ENCODE results near the gene IER5. TPM values are rescaled to one million over a fixed set of nuclear protein-coding genes. Genes with fewer than 3 reads are reported as not detected.

IER5 gene
- total RNA-seq, 3 donors from 2014 or later, result 43.6 to 58.9 (median 54.9) TPM

DNA sequence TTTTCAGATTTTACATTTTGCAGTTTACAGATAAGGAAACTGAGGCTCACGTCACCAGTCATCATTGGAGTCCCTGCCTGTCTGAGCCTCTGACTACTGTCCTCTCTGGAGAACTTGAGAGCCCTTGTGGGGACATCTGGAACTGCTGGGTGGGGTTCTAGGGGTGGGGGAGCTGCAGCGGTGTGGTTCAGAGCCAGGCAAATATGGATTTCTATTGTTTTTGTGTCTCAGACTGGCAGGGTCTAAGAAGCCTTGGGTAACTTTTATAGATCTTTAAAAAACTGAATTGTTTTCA lies 46.9 kb downstream of the IER5 start:
- Mint-ChIP-seq H3K4me3 (peak overlapping the region; percentile 68), H3K9me3 (no peaks in the 10 kb centered on the region), H3K4me1 (ENCODE audit: low read depth) (peaks cover 57% of the 10 kb centered on the region), H3K27me3 (ENCODE audit: low read depth) (no peaks in the 10 kb centered on the region), H3K36me3 (ENCODE audit: insufficient read depth) (no peaks in the 10 kb centered on the region)
- no peak for DNase-seq
- ATAC-seq, result peak in 1 of 2 donors; percentile 55

DNA sequence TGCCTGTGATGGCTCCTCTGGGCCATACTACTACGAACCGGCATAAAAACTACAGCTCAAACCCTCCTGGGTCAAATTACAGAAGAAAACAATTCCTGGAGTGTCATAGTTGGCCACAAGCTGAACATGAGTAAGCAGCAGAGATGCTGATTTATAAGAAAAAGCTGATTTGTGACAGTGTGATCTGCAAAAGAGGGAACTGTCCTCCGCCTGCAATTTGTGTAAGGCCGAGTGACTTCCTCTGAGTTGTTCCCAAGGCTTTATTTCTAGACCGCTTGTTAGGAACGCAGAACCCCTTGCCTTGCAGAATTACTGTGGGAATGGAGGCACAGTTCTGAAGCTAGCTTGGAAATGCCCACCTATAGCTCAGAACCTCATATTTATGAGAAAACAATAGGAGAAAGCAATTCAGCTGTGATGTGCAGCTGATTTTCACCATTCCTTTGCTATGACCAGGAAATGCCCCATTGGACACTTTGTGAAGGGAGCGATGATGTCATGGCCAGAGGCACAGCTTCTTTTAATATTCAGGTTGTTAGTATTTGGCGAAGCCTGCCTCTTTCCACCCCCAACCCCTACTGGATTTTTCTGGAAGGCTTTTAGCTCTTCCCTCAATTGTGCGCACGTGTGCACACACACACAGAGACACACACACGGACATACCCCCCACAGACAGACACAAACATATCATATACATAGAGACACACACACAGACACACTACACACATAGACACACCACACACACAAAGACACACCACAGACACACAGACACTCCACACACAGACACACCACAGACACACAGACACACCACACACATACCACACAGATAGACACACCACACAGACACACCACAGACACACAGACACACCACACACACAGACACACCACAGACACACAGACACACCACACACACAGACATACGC lies 47.6 kb downstream of the IER5 start:
- ATAC-seq, result no peak
- H3K36me3 Mint-ChIP-seq (ENCODE audit: insufficient read depth), result no peaks in the 10 kb centered on the region
- no peaks in the 10 kb centered on the region for H3K27me3 Mint-ChIP-seq (ENCODE audit: low read depth)
- peaks cover 63% of the 10 kb centered on the region for H3K4me1 Mint-ChIP-seq (ENCODE audit: low read depth)
- H3K4me3 Mint-ChIP-seq, result no peak overlapping the region
- DNase-seq, result no peak
- H3K9me3 Mint-ChIP-seq, result no peaks in the 10 kb centered on the region

DNA sequence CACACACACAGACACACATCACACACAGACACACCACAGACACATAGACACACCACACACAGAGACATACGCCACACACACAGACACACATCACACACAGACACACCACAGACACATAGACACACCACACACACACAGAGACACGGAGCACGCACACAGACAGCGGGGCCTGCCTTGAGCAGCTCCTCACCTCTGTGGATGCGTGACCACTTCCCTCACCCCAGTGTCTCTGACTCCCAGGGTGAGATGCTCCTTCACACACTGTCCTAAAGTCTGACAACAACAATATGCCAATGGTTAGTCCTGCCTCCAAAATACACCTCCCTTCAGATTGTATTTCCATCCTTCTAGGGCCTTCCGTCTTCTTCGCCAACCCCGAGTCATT lies 48.2 kb downstream of the IER5 start:
- H3K27me3 Mint-ChIP-seq (ENCODE audit: low read depth), result no peaks in the 10 kb centered on the region
- DNase-seq (no peak), ATAC-seq (no peak)
- H3K4me3 Mint-ChIP-seq, result no peak overlapping the region
- H3K36me3 Mint-ChIP-seq (ENCODE audit: insufficient read depth), result no peaks in the 10 kb centered on the region
- H3K4me1 Mint-ChIP-seq (ENCODE audit: low read depth), result peaks cover 70% of the 10 kb centered on the region
- no peaks in the 10 kb centered on the region for H3K9me3 Mint-ChIP-seq

DNA sequence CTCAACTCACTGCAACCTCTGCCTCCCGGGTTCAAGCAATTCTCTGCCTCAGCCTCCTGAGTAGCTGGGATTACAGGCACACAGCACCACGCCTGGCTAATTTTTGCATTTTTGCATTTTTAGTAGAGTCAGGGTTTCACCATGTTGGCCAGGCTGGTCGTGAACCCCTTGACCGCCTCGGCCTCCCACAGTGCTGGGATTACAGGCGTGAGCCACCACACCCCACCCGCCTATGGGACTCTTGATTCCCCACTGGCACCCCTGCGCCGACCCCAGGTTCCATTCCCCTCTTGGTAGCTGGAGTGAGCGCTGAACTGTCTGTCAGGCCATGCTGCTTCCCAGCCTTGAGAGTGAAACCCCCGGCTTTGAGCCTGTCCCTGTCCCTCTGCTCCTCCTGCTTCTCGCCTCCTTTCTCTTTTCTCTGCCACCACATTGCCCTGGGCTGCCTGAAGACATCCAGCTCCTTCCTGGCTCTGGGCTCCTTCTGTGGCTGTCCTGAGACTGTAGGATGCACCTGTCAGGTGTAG lies 48.8 kb downstream of the IER5 start:
- Mint-ChIP-seq H3K36me3 (ENCODE audit: insufficient read depth) (no peaks in the 10 kb centered on the region), H3K4me3 (no peak overlapping the region), H3K4me1 (ENCODE audit: low read depth) (peaks cover 76% of the 10 kb centered on the region), H3K9me3 (no peaks in the 10 kb centered on the region), H3K27me3 (ENCODE audit: low read depth) (no peaks in the 10 kb centered on the region)
- ATAC-seq (no peak), DNase-seq (no peak)

DNA sequence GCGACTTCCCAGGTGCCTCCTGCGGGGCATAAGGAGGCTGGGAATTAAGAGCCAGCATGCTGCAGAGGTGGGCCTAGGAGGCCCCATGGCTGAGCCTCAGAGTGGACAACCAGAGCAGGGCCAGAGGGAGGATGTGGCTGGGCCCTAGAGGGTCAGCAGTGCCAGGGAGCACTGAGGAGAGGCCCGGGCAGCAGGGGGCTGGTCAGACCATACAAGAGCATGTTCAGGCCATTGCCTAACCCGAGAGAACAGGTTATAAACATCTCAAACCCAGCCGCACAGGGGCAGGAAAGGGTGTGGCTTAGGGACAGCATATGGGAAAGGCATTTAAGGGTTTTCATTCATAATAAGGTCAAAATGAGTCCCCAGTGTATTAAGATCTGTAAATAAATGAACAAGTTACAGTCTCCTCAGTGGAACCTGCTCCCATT lies 51.1 kb downstream of the IER5 start:
- Mint-ChIP-seq H3K9me3 (no peaks in the 10 kb centered on the region), H3K4me3 (no peak overlapping the region), H3K36me3 (ENCODE audit: insufficient read depth) (no peaks in the 10 kb centered on the region), H3K27me3 (ENCODE audit: low read depth) (no peaks in the 10 kb centered on the region), H3K4me1 (ENCODE audit: low read depth) (peaks cover 63% of the 10 kb centered on the region)
- no peak for DNase-seq
- no peak for ATAC-seq

DNA sequence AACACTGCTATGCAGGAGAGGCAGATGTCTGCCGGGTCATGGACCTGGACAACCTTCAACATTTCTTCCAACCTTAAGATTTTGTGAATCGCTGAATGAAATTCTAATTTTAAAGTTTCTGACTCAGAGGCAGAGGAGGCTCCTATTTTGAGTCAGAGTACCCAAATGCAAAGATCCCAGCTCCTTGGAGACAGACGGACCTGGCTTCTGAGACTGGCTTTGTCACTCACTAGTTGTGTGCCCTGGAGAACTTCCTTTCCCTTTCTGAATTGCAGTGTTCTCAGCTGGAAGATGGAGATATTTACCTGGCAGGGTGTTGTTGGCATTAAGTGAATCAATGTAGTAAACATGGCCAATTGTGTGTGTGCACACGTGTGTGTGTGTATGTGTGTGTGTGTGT lies 51.9 kb downstream of the IER5 start:
- Mint-ChIP-seq H3K4me3 (peak overlapping the region; percentile 34), H3K36me3 (ENCODE audit: insufficient read depth) (no peaks in the 10 kb centered on the region), H3K4me1 (ENCODE audit: low read depth) (peaks cover 55% of the 10 kb centered on the region), H3K27me3 (ENCODE audit: low read depth) (no peaks in the 10 kb centered on the region), H3K9me3 (no peaks in the 10 kb centered on the region)
- DNase-seq (no peak), ATAC-seq (peak; percentile 62 to 64)

DNA sequence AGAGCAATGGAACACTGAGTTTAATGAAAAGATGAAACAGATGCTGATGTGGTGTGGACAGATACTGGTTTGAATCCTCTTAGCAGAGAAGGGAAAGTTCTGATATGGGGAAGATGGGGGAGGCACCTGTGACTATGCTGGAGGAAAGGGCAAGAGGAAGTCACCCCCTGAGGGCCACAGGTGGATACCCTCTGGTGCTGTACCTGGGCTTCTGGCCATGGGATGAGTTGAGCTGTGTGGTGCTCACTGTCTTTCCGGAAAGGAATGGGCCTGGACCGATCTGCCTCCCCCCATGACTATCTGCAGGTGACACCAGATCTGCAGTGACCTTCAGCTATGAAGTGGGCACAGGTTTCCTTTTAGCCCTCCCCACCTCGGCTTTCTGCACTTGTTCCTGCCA lies 52.4 kb downstream of the IER5 start:
- Mint-ChIP-seq H3K36me3 (ENCODE audit: insufficient read depth) (no peaks in the 10 kb centered on the region), H3K4me1 (ENCODE audit: low read depth) (peaks cover 52% of the 10 kb centered on the region), H3K9me3 (no peaks in the 10 kb centered on the region), H3K27me3 (ENCODE audit: low read depth) (no peaks in the 10 kb centered on the region), H3K4me3 (peak overlapping the region; percentile 34)
- DNase-seq (no peak), ATAC-seq (peak in 1 of 2 donors; percentile 7)

DNA sequence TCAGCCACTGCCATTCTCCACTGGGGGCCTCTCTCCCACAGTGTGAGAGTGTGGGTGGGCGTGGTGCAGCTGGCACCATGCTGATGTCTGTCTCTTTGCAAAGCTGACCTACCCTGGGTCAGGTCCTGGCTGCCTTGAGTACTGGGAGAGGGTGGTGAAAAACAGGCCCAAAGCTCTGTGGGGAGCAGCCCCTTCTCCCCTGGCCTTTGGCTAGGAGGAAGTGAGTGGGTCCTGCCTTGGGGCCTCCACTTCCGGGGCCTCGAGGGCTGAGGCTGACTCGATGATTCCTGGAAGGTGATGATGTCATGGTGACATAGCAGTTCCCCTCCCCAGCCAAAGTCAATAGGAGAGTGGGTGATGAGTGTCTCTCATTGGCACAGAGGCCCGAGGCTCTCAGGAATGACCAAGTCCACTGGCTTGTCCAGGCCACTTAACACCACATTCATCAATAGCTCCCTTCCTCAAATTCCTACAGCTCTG lies 53.0 kb downstream of the IER5 start:
- DNase-seq (peak; percentile 53), ATAC-seq (peak; percentile 62 to 66)
- Mint-ChIP-seq H3K36me3 (ENCODE audit: insufficient read depth) (no peaks in the 10 kb centered on the region), H3K4me3 (peak overlapping the region; percentile 34), H3K4me1 (ENCODE audit: low read depth) (peaks cover 49% of the 10 kb centered on the region), H3K9me3 (no peaks in the 10 kb centered on the region), H3K27me3 (ENCODE audit: low read depth) (no peaks in the 10 kb centered on the region)

Other genes starting within 250 kb of the IER5 start
- under 1 TPM; 0.10 to 0.16 (median 0.11) TPM for gene KIAA1614, start 175.8 kb upstream of the IER5 start, total RNA-seq
- 10 to 100 TPM; 26.9 to 27.6 (median 27.0) TPM for gene STX6, start 65.8 kb upstream of the IER5 start, total RNA-seq
- 10 to 100 TPM in 1 of 3 donors, 1 to 10 TPM in 2; 6.5 to 10.7 (median 8.3) TPM for gene MR1, start 54.7 kb upstream of the IER5 start, total RNA-seq